Measurements from ENCODE around the gene ZNF420.
"Not testable (repeated sequence)": the region's sequence is repeated elsewhere in the genome, so short reads cannot be mapped to it uniquely, and the experiment has no call there.

ZNF420 gene

GRCh38 chr19:37082307-37082706, 4.1 kb downstream of the ZNF420 start:
- H3K36me3 ChIP-seq = no peaks in the 10 kb centered on the region
- H3K9me3 ChIP-seq = no peaks in the 10 kb centered on the region; the same call in 1 of the 2 replicates
- no peak for TF ChIP-seq CTCF (IDR thresholded peaks at IDR 0.05; ENCODE audit: low read depth, low read length)
- no peaks in the 10 kb centered on the region for H3K4me1 ChIP-seq
- no peak for DNase-seq
- no peak overlapping the region for H3K4me3 ChIP-seq (ENCODE audit: low read depth, low read length)
- no peaks in the 10 kb centered on the region for H3K27me3 ChIP-seq

GRCh38 chr19:37087110-37087509, 8.9 kb downstream of the ZNF420 start:
- DNase-seq = no peak
- Histone ChIP-seq H3K9me3 (no peaks in the 10 kb centered on the region), H3K27me3 (no peaks in the 10 kb centered on the region), H3K4me1 (no peaks in the 10 kb centered on the region), H3K4me3 (ENCODE audit: low read depth, low read length) (no peak overlapping the region), H3K36me3 (peaks cover 12% of the 10 kb centered on the region)
- no peak for TF ChIP-seq CTCF (IDR thresholded peaks at IDR 0.05; ENCODE audit: low read depth, low read length)

GRCh38 chr19:37095859-37096258, 17.6 kb downstream of the ZNF420 start:
- H3K4me3 ChIP-seq (ENCODE audit: low read depth, low read length) = no peak overlapping the region
- DNase-seq = no peak
- no peaks in the 10 kb centered on the region for H3K9me3 ChIP-seq
- H3K27me3 ChIP-seq = no peaks in the 10 kb centered on the region
- no peak for TF ChIP-seq CTCF (IDR thresholded peaks at IDR 0.05; ENCODE audit: low read depth, low read length)
- no peaks in the 10 kb centered on the region for H3K4me1 ChIP-seq
- H3K36me3 ChIP-seq = peaks cover 15% of the 10 kb centered on the region

GRCh38 chr19:37098570-37098969, 20.3 kb downstream of the ZNF420 start:
- no peaks in the 10 kb centered on the region for H3K36me3 ChIP-seq
- TF ChIP-seq CTCF (IDR thresholded peaks at IDR 0.05; ENCODE audit: low read depth, low read length) = no peak
- H3K9me3 ChIP-seq = no peaks in the 10 kb centered on the region
- no peak overlapping the region for H3K4me3 ChIP-seq (ENCODE audit: low read depth, low read length)
- no peak for DNase-seq
- no peaks in the 10 kb centered on the region for H3K27me3 ChIP-seq
- H3K4me1 ChIP-seq = no peaks in the 10 kb centered on the region

GRCh38 chr19:37104135-37104534, 25.9 kb downstream of the ZNF420 start:
- DNase-seq = not testable (repeated sequence)

GRCh38 chr19:37111753-37112152, 33.5 kb downstream of the ZNF420 start:
- not testable (repeated sequence) for H3K4me1 ChIP-seq; H3K4me3 ChIP-seq (ENCODE audit: low read depth, low read length); DNase-seq; H3K36me3 ChIP-seq; H3K9me3 ChIP-seq; H3K27me3 ChIP-seq
- peak; percentile 48 for TF ChIP-seq CTCF (IDR thresholded peaks at IDR 0.05; ENCODE audit: low read depth, low read length)

More at GRCh38 chr19:37104135-37104534, 25.9 kb downstream of the ZNF420 start:
- H3K4me1 ChIP-seq; H3K4me3 ChIP-seq (ENCODE audit: low read depth, low read length); H3K9me3 ChIP-seq; H3K36me3 ChIP-seq; H3K27me3 ChIP-seq: not testable (repeated sequence)

- TF ChIP-seq CTCF (IDR thresholded peaks at IDR 0.05; ENCODE audit: low read depth, low read length) = peak; percentile 47
Observed at GRCh38 chr19:37114001-37114400, 35.8 kb downstream of the ZNF420 start.

GRCh38 chr19:37122093-37122492, 43.9 kb downstream of the ZNF420 start:
- not testable (repeated sequence) for DNase-seq; H3K36me3 ChIP-seq; H3K4me3 ChIP-seq (ENCODE audit: low read depth, low read length); H3K27me3 ChIP-seq; H3K9me3 ChIP-seq; H3K4me1 ChIP-seq

More at GRCh38 chr19:37114001-37114400, 35.8 kb downstream of the ZNF420 start:
- peaks cover 9% of the 10 kb centered on the region; the same call in 1 of the 2 replicates for H3K9me3 ChIP-seq
- H3K36me3 ChIP-seq = no peaks in the 10 kb centered on the region
- H3K27me3 ChIP-seq = no peaks in the 10 kb centered on the region
- H3K4me1 ChIP-seq = no peaks in the 10 kb centered on the region
- peak; percentile 13 for DNase-seq
- no peak overlapping the region for H3K4me3 ChIP-seq (ENCODE audit: low read depth, low read length)
